Vagina (tissue), 2 donors: ENCODE measurements around the gene FLNB.

Source experiments
- CTCF ChIP-seq, 3 experiments: fragments of 450-650 bp in 2 of 3; fragments of 200-600 bp in 1 of 3; sonication (generic) in 1 of 3; IDR thresholded peaks; one replicate each; pipeline ENCODE4 v1.5.1; 2017 to 2019; ENCODE audit warnings: antibody characterized with exemption in 3 of 3, mild to moderate bottlenecking in 2 of 3, moderate library complexity in 2 of 3
- POLR2A ChIP-seq, 2 donors: fragments of 450-650 bp; IDR thresholded peaks; one replicate each; pipeline ENCODE4 v1.6.1; 2017; ENCODE audit warnings: antibody characterized with exemption in 2 of 2, mild to moderate bottlenecking in 2 of 2, moderate library complexity in 2 of 2
- POLR2AphosphoS5 ChIP-seq, 2 donors: sonication (generic); formaldehyde crosslinking; IDR thresholded peaks; one replicate each; pipeline ENCODE4 v1.9.0; 2017; ENCODE audit warnings: antibody characterized with exemption in 2 of 2, mild to moderate bottlenecking in 2 of 2, low read depth in 1 of 2; ENCODE audit not compliant: insufficient read depth in 1 of 2

DNA sequence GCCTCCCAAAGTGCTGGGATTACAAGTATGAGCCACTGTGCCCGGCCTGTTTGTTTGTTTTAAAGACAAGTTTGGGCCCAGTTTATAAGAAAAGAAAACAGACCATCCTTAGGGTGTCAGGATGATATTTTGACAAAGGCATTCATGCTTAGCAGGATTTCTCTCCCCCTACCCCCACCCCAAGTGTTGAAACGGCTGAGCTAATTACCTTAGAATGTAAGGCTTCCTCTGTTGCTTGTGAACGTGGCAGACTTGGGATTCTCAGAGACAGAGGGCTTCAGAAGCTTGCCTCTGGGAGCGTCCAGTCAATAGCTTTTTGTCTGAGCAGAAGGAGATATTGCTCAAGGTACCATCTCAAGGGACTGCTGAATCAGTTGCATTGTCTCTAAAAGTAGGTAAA is 24.0 kb downstream of the FLNB start:
- TF ChIP-seq CTCF (IDR thresholded peaks at IDR 0.05), result no peak
- no peak for TF ChIP-seq POLR2A (IDR thresholded peaks at IDR 0.05)
- TF ChIP-seq POLR2AphosphoS5 (IDR thresholded peaks at IDR 0.05; ENCODE audit: insufficient read depth in 1 of 2, low read depth in 1 of 2), result no peak
